Upper lobe of left lung (tissue), 6 donors: ENCODE results near the gene UQCR10. TPM values are rescaled to one million over a fixed set of nuclear protein-coding genes. Genes with fewer than 3 reads are reported as not detected.

ENCODE experiments used
- ATAC-seq, 2 donors: fragments of 200-7000 bp; cut with Tn5 transposase; one replicate each; pipeline ENCODE4 v1.9.1; 2022; ENCODE audit warnings: mild to moderate bottlenecking in 2 of 2, moderate library complexity in 2 of 2; ENCODE audit not compliant: low FRiP score in 2 of 2
- DNase-seq, 2 donors: peaks; one replicate each; pipeline ENCODE4 v3.0.0-alpha.2; 2019 to 2020
- H3K27ac ChIP-seq, 4 donors: fragments of 200-600 bp; sonication (generic); one replicate each; pipeline ENCODE4 v1.5.1; 2016 to 2019
- H3K27me3 ChIP-seq, 4 donors: fragments of 200-600 bp; sonication (generic); one replicate each; pipeline ENCODE4 v1.5.1; 2017 to 2019
- H3K36me3 ChIP-seq, 4 donors: fragments of 200-600 bp; sonication (generic); one replicate each; pipeline ENCODE4 v1.5.1; 2016 to 2019
- H3K4me1 ChIP-seq, 4 donors: fragments of 200-600 bp; sonication (generic); one replicate each; pipeline ENCODE4 v1.5.1; 2018 to 2019
- H3K4me3 ChIP-seq, 4 donors: fragments of 200-600 bp; sonication (generic); one replicate each; pipeline ENCODE4 v1.5.1; 2017 to 2019; ENCODE audit warnings: mild to moderate bottlenecking in 2 of 4, moderate library complexity in 1 of 4
- H3K9me3 ChIP-seq, 4 donors: fragments of 200-600 bp; sonication (generic); one replicate each; pipeline ENCODE4 v1.5.1; 2018 to 2019
- EP300 ChIP-seq, 4 donors: sonication (generic); formaldehyde crosslinking; IDR thresholded peaks; one replicate each; pipeline ENCODE4 v1.5.1; 2017; ENCODE audit warnings: antibody characterized with exemption in 4 of 4, control low read depth in 2 of 4
- POLR2A ChIP-seq, 4 donors: fragments of 450-650 bp; IDR thresholded peaks; one replicate each; pipeline ENCODE4 v1.5.1; 2016 to 2017; ENCODE audit warnings: antibody characterized with exemption in 4 of 4, mild to moderate bottlenecking in 2 of 4
- POLR2AphosphoS5 ChIP-seq, 2 donors: sonication (generic); formaldehyde crosslinking; IDR thresholded peaks; one replicate each; pipeline ENCODE4 v1.5.1; 2017; ENCODE audit warnings: antibody characterized with exemption in 2 of 2
- WGBS, 2 donors: methylation state at CpG; one replicate each; pipeline ENCODE4 v1.1.5; 2017 to 2018; 5-methylcytosine and 5-hydroxymethylcytosine counted together
- total RNA-seq, 6 donors: library from RNA; depleted of rRNA in 4 of 6; stranded (reverse); fragments of >200 nt in 4 of 6; gene quantifications; one replicate each; pipeline versions ENCODE4 v1.1.0 to v1.2.1, GENCODE V29; 2016 to 2021
- TF ChIP-seq, protein P1 (sequence below), 6 experiments: fragments of 450-650 bp in 4 of 6; fragments of 200-600 bp in 2 of 6; sonication (generic) in 2 of 6; IDR thresholded peaks; one replicate each; pipeline ENCODE4 v1.5.1; 2016 to 2019; ENCODE audit warnings: antibody characterized with exemption in 6 of 6
- donor health status: DM: no; HTN: no; CAD: no; lungs with moderate emphysema.
- donor health status: DM: no; HTN: yes; CAD: no; lungs with severe emphysema.

UQCR10 gene
- total RNA-seq, 6 donors from 2014 or later, result 50.5 to 107 (median 78.2) TPM

DNA sequence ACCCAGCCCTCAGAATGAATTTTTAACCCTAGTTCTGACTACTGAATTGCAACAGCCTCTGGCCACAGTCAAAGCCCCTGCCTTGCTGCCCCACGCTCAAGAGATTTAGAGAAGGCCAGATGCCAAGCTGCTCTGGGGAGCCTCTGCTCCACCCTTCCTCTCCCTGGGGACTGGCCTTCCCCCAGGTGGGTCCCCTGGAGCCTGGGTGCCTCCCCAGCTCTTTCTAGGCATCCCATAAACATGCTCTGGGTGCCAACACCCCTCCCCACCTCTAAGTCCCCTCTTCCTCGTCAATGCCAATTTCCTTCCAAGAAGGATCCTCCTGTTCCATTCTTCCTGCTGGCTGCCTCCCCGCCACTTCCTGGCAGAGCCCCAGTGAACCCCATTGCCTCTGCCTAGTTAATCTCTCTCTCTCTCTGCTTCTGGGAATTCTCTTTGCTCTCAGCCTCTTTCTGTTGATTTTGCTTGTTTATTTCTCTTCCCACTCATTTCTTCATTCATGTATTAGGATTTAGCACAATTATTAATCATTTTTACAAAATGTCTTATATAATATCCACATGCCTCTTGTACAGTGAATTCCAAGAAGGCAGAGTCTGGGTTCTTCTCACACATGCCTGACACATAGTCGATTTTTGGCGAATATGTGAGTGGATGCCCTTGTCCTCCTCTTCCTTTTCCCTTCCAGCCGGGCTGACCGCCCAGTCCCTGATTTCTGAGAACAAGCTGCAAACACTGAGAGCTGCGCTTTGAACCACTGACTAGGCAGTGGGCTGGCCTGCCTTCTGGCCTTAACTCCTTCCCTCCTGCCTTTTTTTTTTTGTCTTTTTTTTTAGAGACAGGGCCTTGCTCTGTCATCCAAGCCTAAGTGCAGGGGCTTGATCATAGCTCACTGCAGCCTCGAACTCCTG, 17.5 kb downstream of the UQCR10 start:
- Histone ChIP-seq H3K27me3 (no peaks in the 10 kb centered on the region), H3K4me1 (peaks cover 4 to 21% (median 18%) of the 10 kb centered on the region in 4 donors), H3K9me3 (no peaks in the 10 kb centered on the region), H3K4me3 (no peak overlapping the region), H3K36me3 (peaks cover 9 to 26% (median 19%) of the 10 kb centered on the region in 4 donors), H3K27ac (peak overlapping the region in 3 of 4 donors; percentile 28 to 51 (median 34))
- TF ChIP-seq POLR2AphosphoS5 (IDR thresholded peaks at IDR 0.05), result no peak
- no peak for TF ChIP-seq EP300 (IDR thresholded peaks at IDR 0.05)
- no peak for TF ChIP-seq POLR2A (IDR thresholded peaks at IDR 0.05)
- ATAC-seq, result peak in 1 of 2 donors; percentile 43
- WGBS, 2 donors, result 35 to 53% methylated on average over 9 of the region's 9 CpGs
- DNase-seq, result no peak

DNA sequence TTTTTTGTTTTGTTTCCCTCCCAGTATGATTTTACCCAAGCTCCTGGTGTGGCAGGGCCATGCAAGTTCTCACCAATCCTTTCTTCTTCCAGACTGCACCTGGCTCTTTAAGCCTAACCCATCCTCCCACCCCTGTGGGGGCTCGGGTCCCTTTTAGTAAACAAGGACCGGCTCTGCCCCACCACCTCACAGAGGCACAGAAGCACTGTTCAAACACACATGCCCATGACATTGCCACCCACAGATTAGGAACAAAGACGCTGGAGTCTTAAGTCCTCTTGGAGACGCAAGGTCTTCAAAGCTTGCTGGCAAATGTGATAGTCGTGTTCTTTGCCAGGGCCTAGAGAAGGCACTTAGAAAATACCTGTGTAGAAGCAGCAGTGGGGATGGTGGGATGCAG, 18.9 kb downstream of the UQCR10 start:
- peaks cover 4 to 21% (median 18%) of the 10 kb centered on the region in 4 donors for H3K4me1 ChIP-seq
- DNase-seq (no peak), ATAC-seq (no peak)
- H3K27me3 ChIP-seq, result no peaks in the 10 kb centered on the region
- no peaks in the 10 kb centered on the region for H3K9me3 ChIP-seq
- no peak overlapping the region for H3K4me3 ChIP-seq
- peaks cover 14 to 39% (median 32%) of the 10 kb centered on the region in 4 donors for H3K36me3 ChIP-seq
- no peak overlapping the region for H3K27ac ChIP-seq
- 53 to 56% methylated on average over 2 to 5 of the region's 5 CpGs for WGBS, 2 donors
- no peak for TF ChIP-seq POLR2AphosphoS5 (IDR thresholded peaks at IDR 0.05)
- TF ChIP-seq, protein P1, sequence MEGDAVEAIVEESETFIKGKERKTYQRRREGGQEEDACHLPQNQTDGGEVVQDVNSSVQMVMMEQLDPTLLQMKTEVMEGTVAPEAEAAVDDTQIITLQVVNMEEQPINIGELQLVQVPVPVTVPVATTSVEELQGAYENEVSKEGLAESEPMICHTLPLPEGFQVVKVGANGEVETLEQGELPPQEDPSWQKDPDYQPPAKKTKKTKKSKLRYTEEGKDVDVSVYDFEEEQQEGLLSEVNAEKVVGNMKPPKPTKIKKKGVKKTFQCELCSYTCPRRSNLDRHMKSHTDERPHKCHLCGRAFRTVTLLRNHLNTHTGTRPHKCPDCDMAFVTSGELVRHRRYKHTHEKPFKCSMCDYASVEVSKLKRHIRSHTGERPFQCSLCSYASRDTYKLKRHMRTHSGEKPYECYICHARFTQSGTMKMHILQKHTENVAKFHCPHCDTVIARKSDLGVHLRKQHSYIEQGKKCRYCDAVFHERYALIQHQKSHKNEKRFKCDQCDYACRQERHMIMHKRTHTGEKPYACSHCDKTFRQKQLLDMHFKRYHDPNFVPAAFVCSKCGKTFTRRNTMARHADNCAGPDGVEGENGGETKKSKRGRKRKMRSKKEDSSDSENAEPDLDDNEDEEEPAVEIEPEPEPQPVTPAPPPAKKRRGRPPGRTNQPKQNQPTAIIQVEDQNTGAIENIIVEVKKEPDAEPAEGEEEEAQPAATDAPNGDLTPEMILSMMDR (IDR thresholded peaks at IDR 0.05), result no peak
- no peak for TF ChIP-seq POLR2A (IDR thresholded peaks at IDR 0.05)
- no peak for TF ChIP-seq EP300 (IDR thresholded peaks at IDR 0.05)

DNA sequence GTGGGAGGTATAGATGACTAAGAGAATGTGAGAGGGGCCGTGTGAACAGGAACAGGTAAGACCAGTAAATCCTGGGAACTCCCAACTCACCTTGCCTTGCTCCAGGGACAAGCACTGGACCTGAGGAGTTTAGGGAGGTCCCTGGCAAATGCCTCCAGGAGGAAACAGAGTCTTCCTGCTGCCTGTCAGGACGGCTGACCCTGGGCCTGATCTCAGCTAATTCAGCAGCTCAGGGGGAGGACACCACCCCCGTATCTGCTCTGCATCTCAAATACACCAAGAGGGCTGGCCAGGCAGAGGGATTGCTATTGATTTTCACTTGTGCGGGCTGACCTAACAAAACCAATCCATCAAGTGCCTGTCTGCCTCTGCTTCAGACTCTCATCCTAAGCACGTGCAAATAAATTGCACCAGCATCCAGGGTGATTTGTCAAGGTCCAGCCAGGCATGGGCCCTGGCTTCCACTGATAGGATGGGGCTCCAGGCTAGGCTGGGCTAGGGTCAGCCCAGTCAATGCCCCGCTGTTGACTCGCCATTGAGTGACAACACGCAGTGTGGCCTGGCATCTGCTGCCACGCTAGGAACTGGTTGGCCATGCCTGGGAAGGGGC, 20.3 kb downstream of the UQCR10 start:
- DNase-seq (no peak), ATAC-seq (no peak)
- Histone ChIP-seq H3K4me1 (peaks cover 4 to 15% (median 11%) of the 10 kb centered on the region in 4 donors), H3K27me3 (no peaks in the 10 kb centered on the region), H3K27ac (no peak overlapping the region), H3K9me3 (no peaks in the 10 kb centered on the region), H3K36me3 (peaks cover 21 to 53% (median 46%) of the 10 kb centered on the region in 4 donors), H3K4me3 (no peak overlapping the region)
- 67 to 69% methylated on average over 8 to 9 of the region's 9 CpGs for WGBS, 2 donors
- TF ChIP-seq POLR2AphosphoS5 (IDR thresholded peaks at IDR 0.05) (no peak), POLR2A (IDR thresholded peaks at IDR 0.05) (no peak), EP300 (IDR thresholded peaks at IDR 0.05) (no peak)
- TF ChIP-seq, protein P1 (IDR thresholded peaks at IDR 0.05), result no peak

DNA sequence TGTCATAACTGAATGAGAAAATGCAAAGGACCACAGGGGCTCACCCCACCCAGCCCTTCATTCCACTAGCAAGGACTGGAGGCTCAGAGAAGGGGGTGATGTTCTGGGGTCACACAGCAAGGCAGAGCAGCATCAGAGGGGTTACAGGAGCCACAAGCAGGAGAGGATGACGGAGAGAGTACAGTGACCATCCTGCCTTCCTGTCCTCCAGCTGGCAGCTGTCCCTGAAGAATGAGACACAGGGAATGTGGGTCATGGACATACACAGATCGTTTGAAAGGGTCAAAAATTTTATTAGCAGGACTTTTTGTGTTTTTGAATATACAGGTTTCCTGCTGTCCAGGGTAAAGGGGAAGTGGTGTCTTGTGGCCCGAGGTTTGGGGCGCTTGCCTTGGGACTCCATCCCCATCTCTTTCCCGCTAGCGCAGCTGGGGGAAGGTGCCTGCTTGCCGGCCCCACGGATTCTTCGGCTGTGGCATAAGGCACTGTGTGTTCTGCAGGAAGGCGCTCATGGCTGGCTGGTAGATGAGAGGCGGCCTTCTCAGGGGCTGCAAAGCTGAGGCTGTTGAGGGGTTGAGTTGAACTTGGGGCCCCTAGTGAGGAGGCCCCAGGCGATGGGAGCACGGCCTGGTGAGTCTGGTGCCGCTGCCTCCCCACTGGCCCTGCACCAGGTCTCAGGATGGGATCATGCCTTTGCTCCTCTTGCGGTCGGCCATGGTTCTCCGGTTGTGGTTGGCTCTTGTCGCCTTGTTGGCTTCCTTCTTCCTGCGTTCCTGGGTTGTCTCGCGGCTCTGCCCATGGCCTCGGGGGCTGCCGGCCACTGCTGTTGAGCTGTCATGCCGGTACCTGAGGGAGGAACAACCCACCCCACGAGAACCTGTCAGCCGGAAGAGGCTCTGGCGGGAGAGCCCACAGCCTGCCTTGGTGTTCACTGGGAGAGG, 21.4 kb downstream of the UQCR10 start:
- Histone ChIP-seq H3K4me1 (peaks cover 4 to 15% (median 11%) of the 10 kb centered on the region in 4 donors), H3K36me3 (peaks cover 30 to 65% (median 57%) of the 10 kb centered on the region in 4 donors), H3K4me3 (no peak overlapping the region), H3K27me3 (no peaks in the 10 kb centered on the region), H3K9me3 (no peaks in the 10 kb centered on the region), H3K27ac (no peak overlapping the region)
- WGBS, 2 donors, result 85 to 88% methylated on average over 26 to 27 of the region's 27 CpGs
- ATAC-seq (no peak), DNase-seq (peak in 1 of 2 donors; percentile 66)
- TF ChIP-seq POLR2A (IDR thresholded peaks at IDR 0.05) (no peak), EP300 (IDR thresholded peaks at IDR 0.05) (no peak), POLR2AphosphoS5 (IDR thresholded peaks at IDR 0.05) (no peak)
- TF ChIP-seq, protein P1 (IDR thresholded peaks at IDR 0.05), result no peak
